Suppressor macrophage treated with lipopolysaccharide for 4 hours (primary cell): Measurements from ENCODE around the gene PARD3B.
A peak's percentile ranks its signal among the peaks of the same experiment; 100 is the strongest.

Experiments
- DNase-seq: peaks from one replicate; pipeline ENCODE4 v3.0.0-alpha.2; 2020

The PARD3B gene

DNA sequence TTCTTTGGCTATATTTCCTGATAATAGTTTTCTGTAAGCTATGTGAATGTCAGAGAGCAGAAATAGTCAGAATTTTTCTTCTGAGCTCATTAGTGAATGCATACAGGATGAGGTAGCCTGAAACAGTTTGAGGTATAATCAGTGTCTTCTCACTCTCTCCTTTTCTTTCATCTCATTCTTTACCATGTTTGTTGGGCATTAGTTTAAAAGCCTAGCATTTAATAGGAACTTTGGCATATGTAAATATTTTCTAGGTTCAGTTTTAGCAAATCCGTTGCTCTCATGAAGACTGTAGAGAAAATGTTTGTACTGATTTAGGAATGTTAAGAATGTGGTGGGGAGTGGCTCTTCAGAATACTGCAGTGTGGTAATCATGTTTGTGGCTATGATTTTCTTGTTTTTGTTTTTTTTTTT is 119.4 kb downstream of the PARD3B start:
- no peak for DNase-seq

- DNase-seq, result no peak
Measured at GRCh38 chr2:204665207-204665606, 119.9 kb downstream of the PARD3B start.

GRCh38 chr2:204665771-204666170 is 120.5 kb downstream of the PARD3B start:
- DNase-seq, result no peak

DNA sequence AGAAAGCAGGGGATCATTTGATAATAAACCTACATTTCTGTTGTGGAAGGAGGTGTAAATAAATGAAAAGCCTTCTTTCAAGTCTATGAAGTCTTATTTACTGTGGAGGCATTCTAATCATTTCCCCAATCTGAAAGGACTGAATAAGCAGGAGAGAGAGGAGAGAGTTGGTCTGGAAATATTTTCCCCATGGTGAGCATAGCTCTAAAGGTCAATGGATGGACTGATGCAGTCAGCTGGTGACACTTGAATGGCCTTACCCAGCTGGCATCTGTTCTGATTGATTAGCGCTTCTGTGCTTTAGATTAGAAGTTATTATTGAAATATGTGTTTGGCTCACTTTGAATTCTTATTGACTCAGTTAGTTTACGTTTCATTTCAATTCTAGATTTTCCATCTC is 122.7 kb downstream of the PARD3B start:
- DNase-seq, result no peak

- DNase-seq, result no peak
Measured at GRCh38 chr2:204669382-204669781, 124.1 kb downstream of the PARD3B start.

DNA sequence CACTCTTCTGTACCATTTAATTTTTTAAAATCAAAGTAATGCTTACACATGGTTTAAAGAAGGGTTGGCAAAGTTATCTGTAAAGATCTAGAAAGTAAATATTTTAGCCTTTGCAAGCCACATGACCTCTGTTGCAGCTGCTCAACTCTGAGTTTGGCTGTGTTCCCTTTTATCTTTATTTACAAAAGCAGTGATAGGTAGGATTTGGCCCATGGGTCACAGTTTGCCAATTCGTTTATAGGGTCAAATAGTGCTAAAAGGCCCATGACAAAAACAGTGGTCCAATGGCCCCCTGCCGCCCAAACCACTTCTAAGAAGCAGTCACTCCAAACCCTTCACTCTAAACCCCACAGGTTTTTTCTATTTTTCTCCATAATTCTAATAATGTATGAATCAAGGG is 124.8 kb downstream of the PARD3B start:
- no peak for DNase-seq

DNA sequence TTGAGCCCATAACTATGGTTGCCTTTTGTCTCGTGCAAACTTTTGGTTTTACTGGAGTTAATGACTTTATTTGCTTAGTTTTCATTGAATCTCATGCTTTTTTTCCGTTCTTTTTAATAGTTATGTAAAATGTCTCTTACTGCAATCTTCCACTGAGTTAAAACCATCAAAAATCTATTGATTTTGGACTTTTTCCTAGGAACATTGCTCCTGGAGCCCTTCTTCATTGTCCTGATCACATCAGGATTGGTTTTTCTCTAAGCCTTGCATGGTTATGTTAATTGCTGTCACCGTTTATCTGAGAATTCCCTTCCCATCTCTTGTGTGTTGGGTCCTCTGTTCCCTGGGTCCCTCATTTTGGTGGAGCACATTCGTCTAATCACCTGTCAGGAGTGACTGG is 125.5 kb downstream of the PARD3B start:
- DNase-seq, result no peak

- DNase-seq, result no peak
Measured at GRCh38 chr2:204672772-204673171, 127.5 kb downstream of the PARD3B start.

GRCh38 chr2:204673877-204674276 is 128.6 kb downstream of the PARD3B start:
- no peak for DNase-seq

GRCh38 chr2:204678031-204678430 is 132.8 kb downstream of the PARD3B start:
- no peak for DNase-seq

DNA sequence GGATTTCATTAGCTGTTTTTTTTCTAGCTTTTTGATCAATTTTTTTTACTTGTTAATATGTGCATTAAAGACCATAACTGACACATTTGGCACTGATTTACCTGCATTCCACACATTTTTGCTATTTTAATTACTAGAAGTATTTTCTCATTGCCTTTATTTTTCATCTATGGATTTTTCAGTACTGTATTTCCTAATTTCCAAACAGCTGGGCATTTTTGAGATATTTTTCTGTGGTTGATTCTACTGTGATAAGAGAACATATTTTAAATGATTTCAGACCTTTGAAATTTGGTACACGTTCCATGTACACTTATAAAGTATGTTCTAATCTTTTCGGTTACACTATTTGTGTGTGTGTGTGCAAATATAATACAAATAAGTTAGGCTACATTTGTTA is 135.3 kb downstream of the PARD3B start:
- DNase-seq, result no peak

GRCh38 chr2:204681412-204681811 is 136.1 kb downstream of the PARD3B start:
- DNase-seq, result no peak

DNA sequence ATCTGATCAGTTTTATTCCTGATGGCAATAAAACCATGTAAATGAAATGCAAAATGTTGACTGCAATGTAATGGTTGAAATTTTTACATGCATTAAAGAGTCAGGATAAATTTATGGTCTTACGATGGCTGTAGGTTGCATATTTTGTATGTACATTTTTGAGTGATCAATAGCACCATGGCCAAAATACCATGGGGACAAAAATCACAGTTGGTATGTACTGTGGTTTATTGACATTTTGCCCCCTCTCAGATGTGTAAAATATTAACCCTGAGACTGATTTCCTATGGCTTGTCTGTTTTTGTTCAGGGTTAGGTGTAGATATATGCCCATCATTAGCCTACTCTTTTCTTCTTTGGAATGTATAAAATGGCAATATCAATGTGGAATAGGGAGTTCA is 138.1 kb downstream of the PARD3B start:
- no peak for DNase-seq

- DNase-seq, result no peak
Measured at GRCh38 chr2:204686406-204686805, 141.1 kb downstream of the PARD3B start.

DNA sequence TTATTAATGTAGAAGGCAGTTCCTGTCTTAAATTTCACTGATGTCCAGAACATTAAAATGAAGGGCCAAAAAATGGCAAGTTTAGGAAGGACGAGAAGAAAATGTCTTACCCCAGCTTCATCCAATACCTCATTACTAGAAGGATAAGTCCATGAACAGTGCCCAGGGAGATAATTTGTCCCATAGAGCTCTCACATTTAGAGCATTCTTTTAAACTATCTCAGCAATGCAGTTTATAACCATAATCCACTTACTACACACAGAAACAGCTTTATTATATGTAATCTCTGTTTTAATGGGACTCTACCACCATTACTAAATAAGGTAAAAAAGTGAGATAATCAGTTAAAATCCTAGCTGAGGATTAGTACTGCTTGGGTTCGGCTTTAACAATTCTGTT is 142.5 kb downstream of the PARD3B start:
- DNase-seq, result no peak

DNA sequence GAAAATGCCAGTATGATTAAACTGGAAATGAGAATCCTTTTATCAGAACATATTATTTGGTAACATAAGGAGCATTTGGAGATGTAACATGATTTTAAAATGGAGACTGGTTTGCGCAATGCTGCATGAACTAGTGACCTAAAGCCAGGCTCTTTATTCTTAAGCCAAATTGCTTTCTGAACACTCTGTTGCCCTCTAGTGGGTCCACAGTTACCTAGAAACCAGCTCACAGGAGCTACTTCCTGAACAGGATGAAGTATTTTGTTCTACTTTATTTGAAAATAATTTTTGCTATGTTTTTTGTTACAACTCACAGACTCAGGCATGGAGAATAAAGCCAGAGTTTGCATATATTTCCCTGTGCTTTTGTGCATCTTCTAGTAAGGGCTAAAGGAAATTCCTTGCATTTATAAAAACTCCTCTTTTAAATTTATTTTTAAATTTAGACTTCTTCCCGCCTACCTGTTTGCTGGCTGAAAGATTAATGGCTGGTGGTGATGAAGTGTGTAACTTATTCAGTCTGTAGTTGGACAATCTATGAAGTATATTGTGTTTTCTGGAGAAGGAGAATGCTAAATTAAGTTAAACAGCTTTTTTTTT is 146.7 kb downstream of the PARD3B start:
- DNase-seq, result peak; percentile 60

DNA sequence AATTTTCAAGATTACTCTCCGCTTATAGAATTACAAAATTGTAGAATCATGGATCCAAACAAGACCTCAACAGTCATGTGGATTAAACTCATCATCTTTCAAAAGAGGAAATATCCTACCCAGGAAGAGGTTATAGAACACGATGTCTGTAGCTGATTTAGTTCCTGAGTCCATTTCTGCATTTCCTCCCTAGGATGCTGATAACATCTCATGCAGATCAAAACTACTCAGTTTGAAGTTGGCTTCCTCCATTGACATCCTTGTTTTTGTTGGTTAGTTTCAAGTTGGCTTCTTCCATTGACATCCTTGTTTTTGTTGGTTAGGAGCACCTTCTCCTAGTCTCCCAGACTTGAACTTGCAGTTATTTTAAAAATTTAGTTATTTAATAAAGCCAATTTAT is 147.5 kb downstream of the PARD3B start:
- peak; percentile 3 for DNase-seq

DNA sequence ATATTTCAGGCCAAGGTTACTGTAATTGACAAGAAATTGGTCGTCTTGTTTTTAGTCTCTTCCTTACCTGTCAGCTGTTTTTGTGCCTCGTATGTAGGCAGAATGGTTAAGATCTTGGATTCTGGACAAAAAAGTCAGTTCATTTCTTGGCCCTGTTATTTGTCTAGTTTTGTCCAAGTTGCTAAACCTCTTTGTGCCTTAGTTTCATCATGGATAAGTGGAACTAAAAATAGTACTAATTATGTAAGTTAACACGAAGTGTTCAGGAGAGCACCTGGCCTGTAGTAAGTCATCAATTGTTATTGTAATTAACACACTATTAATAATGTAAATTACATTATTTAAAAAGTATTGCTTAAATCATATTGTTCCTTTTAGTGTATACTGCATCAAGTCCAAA is 148.0 kb downstream of the PARD3B start:
- DNase-seq, result no peak

- DNase-seq, result no peak
Measured at GRCh38 chr2:204695506-204695905, 150.2 kb downstream of the PARD3B start.

GRCh38 chr2:204696124-204696523 is 150.8 kb downstream of the PARD3B start:
- no peak for DNase-seq

GRCh38 chr2:204705243-204705932 is 160.1 kb downstream of the PARD3B start:
- DNase-seq, result no peak

- DNase-seq, result no peak
Measured at GRCh38 chr2:204706939-204707338, 161.7 kb downstream of the PARD3B start.

GRCh38 chr2:204713211-204713610 is 167.9 kb downstream of the PARD3B start:
- DNase-seq, result no peak

- no peak for DNase-seq
Measured at GRCh38 chr2:204715361-204715760, 170.1 kb downstream of the PARD3B start.

DNA sequence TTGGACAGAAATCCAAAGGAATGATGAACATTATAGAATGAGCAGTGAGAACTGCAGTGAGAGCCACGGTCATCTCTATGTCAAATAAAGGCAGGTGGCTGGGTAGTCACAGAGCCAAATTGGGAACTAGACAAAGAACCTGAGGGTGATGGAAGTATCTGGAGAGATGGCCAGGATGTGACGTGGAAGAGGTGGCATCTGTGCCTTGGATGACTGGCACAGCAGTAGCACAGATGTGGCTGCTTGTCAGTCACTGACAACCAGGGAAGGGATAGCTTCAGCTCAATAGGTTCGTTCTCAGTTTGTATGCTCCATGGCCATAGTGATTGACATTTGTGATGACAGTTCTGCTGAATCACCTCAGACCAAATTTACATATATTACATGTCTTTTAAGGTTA is 172.3 kb downstream of the PARD3B start:
- no peak for DNase-seq
